Measurements from ENCODE around the gene LILRB5. TPM values are rescaled to one million over a fixed set of nuclear protein-coding genes. Genes with fewer than 3 reads are reported as not detected.
"Not testable (repeated sequence)": the region's sequence is repeated elsewhere in the genome, so short reads cannot be mapped to it uniquely, and the experiment has no call there.

Gene LILRB5
- total and polyA plus RNA-seq, 2 of the 8 experiments (the other 6 are each of a cell fraction or from before 2014, with no cell fraction given) = 0.05 TPM; not detected in 1

DNA sequence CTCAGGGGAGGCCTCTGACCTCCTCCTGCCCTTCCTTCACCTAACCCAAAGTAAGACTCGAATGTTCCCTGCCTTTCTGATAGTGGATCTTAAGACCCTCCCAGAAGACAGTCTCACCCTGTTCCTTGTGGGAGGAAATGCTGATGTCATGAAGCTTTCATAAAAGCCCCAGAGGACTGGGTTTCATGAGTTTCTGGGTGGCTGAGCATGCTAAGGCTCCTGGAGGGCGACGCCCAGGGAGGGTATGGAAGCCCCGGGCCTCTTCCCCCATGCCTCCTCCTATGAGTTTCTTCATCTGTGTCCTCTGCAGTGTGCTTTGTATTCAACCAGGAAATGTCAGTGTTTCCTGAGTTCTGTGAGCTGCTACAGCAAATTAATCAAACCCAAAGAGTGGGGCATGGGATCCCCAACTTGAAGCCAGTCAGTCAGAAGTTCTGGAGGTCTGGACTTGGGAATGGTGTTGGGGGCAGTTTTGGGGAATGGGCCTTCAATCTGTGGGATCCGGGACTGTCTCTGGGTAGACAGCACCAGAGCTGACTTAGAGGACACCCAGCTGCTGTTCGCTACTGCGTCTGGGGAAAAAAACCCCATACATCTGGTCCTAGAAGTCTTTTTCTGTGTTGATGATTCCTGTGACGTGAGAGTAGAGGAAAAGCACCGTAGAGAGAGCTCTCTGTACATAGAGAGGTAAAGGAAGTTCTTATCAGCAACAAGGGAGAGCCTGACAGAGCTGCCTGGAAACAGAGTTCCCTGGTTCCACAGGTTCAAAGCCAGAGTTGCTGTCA lies 25.8 kb upstream of the LILRB5 start (continued):
- TF ChIP-seq RFX5 (IDR thresholded peaks at IDR 0.05; ENCODE audit: borderline replicate concordance, low read depth, low read length) = no peak
- no peak for TF ChIP-seq GABPA (IDR thresholded peaks at IDR 0.05; ENCODE audit: borderline replicate concordance, insufficient read depth, low read length)
- no peak for TF ChIP-seq CHD1 (IDR thresholded peaks at IDR 0.05; ENCODE audit: low read depth, low read length)
- TF ChIP-seq NRF1 (IDR thresholded peaks at IDR 0.05; ENCODE audit: low read depth, low read length) = no peak

DNA sequence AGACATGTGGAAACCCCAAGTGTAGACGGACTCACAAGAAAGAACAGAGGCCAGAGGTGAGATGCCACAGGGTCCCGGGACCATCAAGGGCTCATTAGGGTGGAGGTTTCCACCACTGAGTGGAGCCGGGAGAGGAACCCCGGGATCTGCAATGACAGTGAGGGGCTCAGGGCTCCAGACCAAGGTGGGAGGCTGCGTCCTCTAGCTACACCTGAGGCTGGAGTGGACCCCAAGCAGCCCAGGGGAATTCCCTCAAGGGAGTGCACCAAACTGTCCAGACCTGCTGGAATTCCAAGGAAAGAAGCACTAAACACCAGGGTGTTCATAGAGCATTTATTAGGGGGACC lies 24.6 kb upstream of the LILRB5 start:
- WGBS, 2 experiments (ENCODE audit: extremely low coverage in 1 of 2, insufficient coverage in 1 of 2, insufficient read length in 1 of 2, insufficient replicate concordance in 2 of 2, low coverage in 1 of 2, low lambda C conversion rate in 2 of 2, missing lambda C conversion rate in 1 of 2) = 73% methylated on average over 5 of the region's 5 CpGs; no CpG with 5 or more reads in 1 of the 2 experiments
- POLR2A ChIA-PET (ENCODE audit: partially characterized antibody); FAIRE-seq: not testable (repeated sequence)

More for the DNA sequence above, 24.6 kb upstream of the LILRB5 start:
- not testable (repeated sequence) for H4K20me1 ChIP-seq (replicated peaks in 1 of 2; ENCODE audit: control insufficient read depth in 1 of 2, insufficient read depth in 2 of 2, low read length in 2 of 2); DNase-seq (ENCODE audit: low read depth in 1 of 2, low spot score in 2 of 2); H2AFZ ChIP-seq (ENCODE audit: low read length); H3K9ac ChIP-seq (replicated peaks in 1 of 4; ENCODE audit: extremely low read depth in 1 of 4, low read depth in 3 of 4, low read length in 3 of 4); H3K23me2 ChIP-seq (ENCODE audit: low read depth, low read length); H3K79me2 ChIP-seq (ENCODE audit: control insufficient read depth in 1 of 2, insufficient read depth in 2 of 2, low read length in 2 of 2); H3K4me3 ChIP-seq (ENCODE audit: extremely low read depth in 1 of 4, insufficient read depth in 2 of 4, low read depth in 3 of 4, low read length in 4 of 4); H2BK120ac ChIP-seq (replicated peaks; ENCODE audit: low read depth, low read length); H3K27me3 ChIP-seq (replicated peaks in 1 of 4; ENCODE audit: control insufficient read depth in 3 of 4, extremely low read depth in 1 of 4, insufficient read depth in 3 of 4, low read length in 3 of 4); H4K91ac ChIP-seq (replicated peaks; ENCODE audit: insufficient read length, low read length); H2BK5ac ChIP-seq (ENCODE audit: low read depth, low read length); H3K27ac ChIP-seq (ENCODE audit: low read depth, low read length); H2BK20ac ChIP-seq (ENCODE audit: low read length); H3K14ac ChIP-seq (ENCODE audit: insufficient read length); H2BK15ac ChIP-seq (ENCODE audit: low read length); H3K23ac ChIP-seq (ENCODE audit: insufficient read length); H2AK5ac ChIP-seq (ENCODE audit: low read depth, low read length); H4K8ac ChIP-seq (ENCODE audit: extremely low read depth, insufficient read depth, low read length); H3K79me1 ChIP-seq (ENCODE audit: low read depth, low read length); H3K4ac ChIP-seq (replicated peaks; ENCODE audit: insufficient read length, low read depth, low read length); H4K5ac ChIP-seq (ENCODE audit: insufficient read length, low read depth, low read length); H3K4me1 ChIP-seq (replicated peaks in 1 of 4; ENCODE audit: control insufficient read depth in 3 of 4, insufficient read depth in 4 of 4, low read length in 3 of 4); H3K4me2 ChIP-seq (ENCODE audit: insufficient read depth in 1 of 2, low read depth in 2 of 2, low read length in 2 of 2); H2BK12ac ChIP-seq (ENCODE audit: low read depth, low read length); H3K56ac ChIP-seq (replicated peaks; ENCODE audit: insufficient read length, low read depth, low read length); H3K18ac ChIP-seq (ENCODE audit: extremely low read depth, low read length); H3K36me3 ChIP-seq (ENCODE audit: control insufficient read depth in 2 of 4, insufficient read depth in 4 of 4, low read length in 3 of 4); H3K9me3 ChIP-seq (ENCODE audit: insufficient read depth in 2 of 2, low read depth in 1 of 2, low read length in 1 of 2)
- CTCF ChIA-PET (ENCODE audit: partially characterized antibody) = interaction anchor here (1.8 kb wide), 1 partner anchor 16 kb away, joined by 5 read pairs; no protein-coding TSS in a partner anchor

Data from H1 (cell line).